GM19438 (cell line): ENCODE measurements around the gene TTC34.

Experiments
- ATAC-seq: cut with Tn5 transposase; IDR thresholded peaks from one replicate; pipeline ENCODE4 v1.9.1; 2021; ENCODE audit warnings: low read depth; ENCODE audit not compliant: unreplicated experiment

Gene TTC34

GRCh38 chr1:2830761-2831425 lies 29.4 kb upstream of the TTC34 start:
- no peak for ATAC-seq

- ATAC-seq, result no peak
Observed at GRCh38 chr1:2829846-2830615, 28.5 kb upstream of the TTC34 start.

DNA sequence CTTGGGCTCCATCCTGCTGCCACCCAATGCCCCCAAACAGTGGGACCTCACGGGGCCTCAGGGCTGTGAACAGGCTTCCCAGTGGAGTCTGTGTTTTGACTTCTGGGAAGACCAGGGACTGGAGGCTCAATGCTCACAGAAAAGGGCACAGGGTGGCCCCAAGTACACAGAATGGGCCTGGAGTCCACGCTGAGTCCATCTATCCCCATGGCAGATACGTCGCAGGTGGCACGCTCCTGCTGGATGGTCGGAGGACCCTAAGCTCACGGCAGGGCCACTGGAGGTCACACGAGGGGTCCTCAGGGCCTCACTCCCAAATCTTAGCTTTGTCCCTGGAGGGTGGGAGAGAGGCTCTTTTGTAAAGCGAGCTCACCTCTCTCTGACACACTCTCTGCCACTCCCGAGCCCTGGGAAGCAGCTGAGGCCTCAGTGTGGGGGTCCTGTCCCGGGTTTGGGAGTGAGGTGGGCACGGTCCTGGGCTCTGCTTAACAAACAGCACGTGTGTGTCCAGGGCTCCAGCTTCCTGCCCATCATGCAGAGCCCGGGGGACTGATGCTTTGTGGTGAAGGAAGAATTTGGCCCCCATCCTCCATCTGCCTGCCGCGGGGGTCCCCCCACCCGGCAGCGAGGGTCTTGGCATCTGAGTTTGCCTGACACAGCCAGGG lies 27.2 kb upstream of the TTC34 start:
- ATAC-seq, result no peak

GRCh38 chr1:2826736-2827292 lies 25.3 kb upstream of the TTC34 start:
- ATAC-seq, result no peak

- no peak for ATAC-seq
Observed at GRCh38 chr1:2826316-2826715, 24.8 kb upstream of the TTC34 start.

GRCh38 chr1:2825487-2826189 lies 24.1 kb upstream of the TTC34 start:
- ATAC-seq, result no peak

DNA sequence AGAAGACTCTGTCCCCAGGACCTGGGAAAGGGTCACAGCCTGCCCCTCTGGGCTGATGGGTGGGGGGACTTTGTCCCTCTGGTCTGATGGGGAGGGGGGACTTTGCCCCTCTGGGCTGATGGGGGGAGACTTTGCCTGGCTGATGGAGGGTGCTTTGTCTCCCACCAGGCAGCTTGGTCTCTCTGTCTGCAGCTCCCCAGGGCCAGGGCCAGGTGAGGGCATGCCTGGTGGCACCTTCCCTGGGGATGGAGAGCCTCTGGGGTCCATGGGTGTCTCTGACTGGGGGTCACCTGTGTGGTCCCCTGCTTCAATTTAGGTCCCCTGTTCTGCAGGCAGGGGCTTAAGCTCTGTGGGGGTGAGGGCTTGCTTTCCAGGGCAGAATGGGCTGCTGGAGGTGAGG lies 23.5 kb upstream of the TTC34 start:
- ATAC-seq, result no peak

- ATAC-seq, result no peak
Observed at GRCh38 chr1:2823921-2824610, 22.6 kb upstream of the TTC34 start.

DNA sequence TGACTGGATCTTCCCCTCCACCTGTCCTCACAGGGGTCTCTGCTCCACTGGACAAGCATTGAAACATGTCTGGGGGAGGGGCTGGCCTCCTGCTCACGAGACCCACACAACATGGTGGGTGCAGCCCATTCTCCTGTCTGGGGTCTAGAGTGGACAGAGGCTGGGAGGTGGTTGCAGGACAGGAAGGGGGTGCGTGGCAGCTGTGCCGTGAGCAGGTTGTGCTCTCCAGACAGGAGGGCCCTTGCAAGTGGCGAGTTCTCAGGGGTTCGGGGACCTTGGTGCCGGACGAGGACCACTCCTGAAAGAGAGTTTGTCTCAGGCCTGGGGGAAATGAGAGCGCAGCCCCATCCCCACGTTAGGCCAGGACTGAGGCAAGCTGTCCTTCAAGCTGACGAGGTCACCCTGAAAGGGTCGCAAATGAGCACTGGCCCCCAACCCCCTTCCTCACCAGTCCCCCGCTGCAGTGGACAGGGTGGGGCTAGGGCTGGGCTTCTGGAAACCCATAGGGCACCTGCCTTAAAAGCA lies 21.2 kb upstream of the TTC34 start:
- no peak for ATAC-seq

DNA sequence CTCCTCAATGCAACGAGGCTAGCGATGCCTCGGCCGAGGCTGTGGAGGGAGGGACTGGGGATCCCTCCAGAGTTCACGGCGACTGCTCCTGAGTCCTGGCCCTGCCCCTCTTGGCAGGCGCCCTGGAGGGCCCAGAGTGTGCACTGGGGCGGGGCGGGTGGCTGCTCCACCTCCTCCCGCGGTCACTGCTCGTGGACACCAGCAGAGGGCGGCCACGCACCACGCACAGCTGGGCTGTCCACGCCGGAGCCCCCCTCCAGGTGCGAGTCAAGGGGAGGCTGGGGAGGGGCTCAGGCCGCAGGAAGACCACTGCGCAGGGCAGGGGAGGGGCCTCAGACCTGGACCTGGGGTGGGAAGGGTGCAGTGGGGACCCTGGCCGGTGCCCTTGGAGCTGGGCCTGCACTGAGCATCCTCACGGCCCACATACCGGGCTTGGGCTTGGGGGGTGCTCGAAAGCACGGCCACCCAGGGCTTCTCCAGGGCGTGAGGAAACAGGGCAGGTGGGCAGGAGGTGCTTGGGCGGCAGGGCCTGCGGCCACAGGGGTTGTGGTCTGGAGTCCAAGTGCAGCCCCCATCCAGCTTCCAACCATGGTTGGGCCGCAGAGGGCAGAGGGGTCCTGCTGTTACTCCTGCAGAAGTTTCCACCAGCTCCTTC lies 20.6 kb upstream of the TTC34 start:
- ATAC-seq, result no peak

DNA sequence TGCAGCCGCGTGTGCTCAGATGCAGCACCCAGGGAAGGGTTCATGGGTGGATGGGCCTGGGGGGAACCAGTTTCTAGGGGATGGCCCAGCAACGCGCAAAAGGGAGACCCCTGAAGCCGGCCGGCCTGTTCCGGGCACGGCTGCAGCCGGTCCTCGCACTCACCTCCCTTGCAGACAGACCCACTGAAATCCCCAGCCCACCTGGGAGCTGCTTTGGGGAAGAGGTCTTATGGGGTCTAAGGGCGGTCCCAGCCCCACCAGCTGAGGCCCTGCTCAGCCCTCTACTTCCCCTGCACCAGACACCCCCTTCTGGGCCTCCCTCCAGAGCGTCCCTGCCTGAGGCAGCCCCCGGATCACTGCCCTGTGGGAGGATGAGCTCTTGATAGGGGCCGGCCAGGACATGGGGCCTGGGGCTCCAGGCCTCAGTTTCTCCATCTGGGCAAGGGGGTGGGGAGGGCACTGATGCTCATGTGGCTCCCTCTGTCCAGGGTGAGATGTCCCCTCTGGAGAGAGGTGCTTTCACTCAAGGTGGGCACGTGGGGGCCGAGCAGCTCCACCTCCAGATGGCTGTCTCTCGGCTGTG lies 20.0 kb upstream of the TTC34 start:
- ATAC-seq, result no peak

- ATAC-seq, result no peak
Observed at GRCh38 chr1:2820731-2821372, 19.4 kb upstream of the TTC34 start.

- no peak for ATAC-seq
Observed at GRCh38 chr1:2819831-2820730, 18.6 kb upstream of the TTC34 start.

GRCh38 chr1:2819429-2819828 lies 17.9 kb upstream of the TTC34 start:
- no peak for ATAC-seq

DNA sequence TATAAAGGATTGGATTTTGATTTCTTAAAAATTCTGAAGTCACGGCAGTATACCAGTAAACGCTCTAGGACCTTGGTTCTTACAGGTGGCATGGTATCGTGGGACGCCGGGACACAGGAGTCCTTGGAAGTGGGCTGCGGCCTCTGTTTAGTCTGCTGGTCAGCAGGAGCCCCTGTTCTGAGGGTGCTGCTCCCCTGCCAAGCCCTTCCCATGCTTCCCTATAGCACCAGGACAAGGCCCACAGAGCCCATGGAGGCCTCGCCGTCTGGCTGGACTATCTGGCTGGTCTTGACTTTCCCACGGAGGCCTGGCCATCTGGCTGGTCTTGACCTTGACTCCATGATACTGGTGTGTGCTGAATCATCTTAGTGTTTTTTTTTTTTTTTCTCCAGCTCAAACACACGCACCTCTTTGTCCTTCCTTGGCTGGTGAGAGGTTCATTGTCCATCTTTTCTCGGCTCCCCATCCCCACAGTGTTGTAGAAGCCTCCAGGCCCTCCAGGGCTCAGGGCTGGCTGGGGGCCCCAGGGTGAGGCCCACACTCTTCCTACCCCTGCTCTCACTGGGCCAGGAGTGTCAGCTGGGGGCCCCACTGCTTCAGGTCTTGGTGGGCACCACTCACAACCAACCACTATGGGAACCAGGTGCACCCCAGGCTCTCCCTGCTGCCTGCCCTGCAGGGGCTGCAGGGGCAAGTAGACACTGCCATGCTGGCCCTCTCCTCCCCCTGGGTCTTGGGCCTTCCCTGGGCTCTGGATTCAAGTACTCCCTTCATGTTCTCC lies 16.5 kb upstream of the TTC34 start:
- ATAC-seq, result no peak

- ATAC-seq, result no peak
Observed at GRCh38 chr1:2816786-2817185, 15.3 kb upstream of the TTC34 start.

DNA sequence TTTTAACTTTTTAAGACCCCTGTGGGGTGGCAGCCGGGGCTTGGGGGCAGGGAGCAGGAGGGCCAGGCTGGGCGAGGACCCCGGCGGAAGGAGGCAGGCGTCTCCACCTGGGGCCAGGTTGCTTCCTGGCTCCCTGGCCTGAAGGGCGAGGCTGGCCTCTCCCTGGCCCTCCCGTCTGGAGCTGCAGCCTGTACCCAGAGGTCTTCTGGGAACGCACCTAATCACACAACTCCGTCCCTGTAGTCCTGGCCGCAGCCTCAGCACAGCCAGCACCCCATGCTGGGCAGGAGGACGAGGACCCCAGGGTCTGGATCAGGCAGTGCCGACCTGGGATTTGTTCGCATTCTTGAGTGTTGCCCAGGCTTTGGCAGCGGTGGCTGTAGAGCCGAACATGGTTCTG lies 14.1 kb upstream of the TTC34 start:
- no peak for ATAC-seq
